MG63 (cell line): Measurements from ENCODE around the gene BBIP1. TPM values are rescaled to one million over a fixed set of nuclear protein-coding genes. Genes with fewer than 3 reads are reported as not detected.
A peak's percentile ranks its signal among the peaks of the same experiment; 100 is the strongest.
"Not testable (repeated sequence)": the region's sequence is repeated elsewhere in the genome, so short reads cannot be mapped to it uniquely, and the experiment has no call there.

Experiments used
- DNase-seq: peaks from one replicate; pipeline ENCODE4 v3.0.0-alpha.2; 2020
- H3K27me3 ChIP-seq: fragments of 250-450 bp; sonication (Bioruptor Pico); 2 replicates; pipeline ENCODE4 v1.5.1; 2020; ENCODE audit warnings: mild to moderate bottlenecking, moderate library complexity
- H3K36me3 ChIP-seq: fragments of 250-450 bp; sonication (Bioruptor Pico); 2 replicates; pipeline ENCODE4 v1.5.1; 2020; ENCODE audit warnings: mild to moderate bottlenecking, moderate library complexity
- H3K4me3 ChIP-seq: fragments of 250-450 bp; sonication (Bioruptor Pico); 2 replicates; pipeline ENCODE4 v1.5.1; 2020; ENCODE audit warnings: mild to moderate bottlenecking, moderate library complexity
- H3K9me3 ChIP-seq: fragments of 250-450 bp; sonication (Bioruptor Pico); 2 replicates; pipeline ENCODE4 v1.5.1; 2020; ENCODE audit warnings: mild to moderate bottlenecking, moderate library complexity
- total RNA-seq: library from RNA; depleted of rRNA; stranded (reverse); fragments of >200 nt; shearing (Covaris generic); gene quantifications from 2 replicates; pipeline ENCODE4 v1.2.3, GENCODE V29; 2014; ENCODE audit warnings: low replicate concordance

Gene BBIP1
- total RNA-seq, 1 experiment from 2014 or later, result 13.1 TPM

DNA sequence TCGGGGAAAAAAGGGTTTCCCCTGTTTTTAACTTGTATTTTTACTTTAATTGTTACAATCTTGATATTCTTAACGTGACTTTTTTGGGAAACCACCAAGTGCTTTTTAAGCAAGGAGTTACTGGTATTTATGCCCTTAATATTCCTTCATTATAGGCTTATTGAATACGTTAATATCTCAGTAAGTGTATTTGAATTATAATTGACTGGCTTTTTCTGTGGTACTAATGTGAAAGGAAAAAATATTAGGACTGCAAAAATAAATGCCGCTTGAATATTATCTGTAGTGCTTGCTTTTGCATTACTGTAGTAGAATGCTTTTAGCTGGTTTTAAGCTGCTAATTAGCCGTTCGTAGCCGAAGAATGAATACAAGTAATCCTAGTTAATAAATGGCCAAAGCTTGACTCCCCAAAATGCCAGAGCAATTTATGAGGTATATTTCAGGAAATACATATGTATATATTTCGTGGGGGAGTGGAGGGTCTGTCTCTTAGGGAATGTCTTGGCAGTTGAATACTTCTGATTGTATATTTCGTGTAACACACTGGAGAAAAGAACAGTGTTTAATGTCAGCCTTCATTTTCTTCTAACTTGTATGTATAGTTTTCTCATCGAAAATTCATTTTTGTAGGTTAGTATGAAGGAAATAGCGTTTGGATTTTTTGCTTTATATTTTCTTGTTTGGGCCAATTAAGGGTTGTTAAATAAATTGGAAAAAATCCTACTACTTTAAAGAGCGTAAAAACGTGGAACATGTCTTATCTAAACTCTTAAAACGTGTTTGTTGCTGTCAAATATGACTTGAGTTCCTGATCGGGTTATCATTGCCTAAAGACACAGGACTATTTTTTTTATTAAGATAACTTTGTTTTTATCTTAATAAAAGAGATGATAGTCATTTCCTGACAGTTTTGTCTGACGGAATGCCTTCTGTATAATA is 45.7 kb downstream of the BBIP1 start:
- no peaks in the 10 kb centered on the region for H3K9me3 ChIP-seq
- H3K4me3 ChIP-seq, result peak overlapping the region; percentile 82
- no peak for DNase-seq
- H3K27me3 ChIP-seq, result no peaks in the 10 kb centered on the region
- H3K36me3 ChIP-seq, result peaks cover 12% of the 10 kb centered on the region

DNA sequence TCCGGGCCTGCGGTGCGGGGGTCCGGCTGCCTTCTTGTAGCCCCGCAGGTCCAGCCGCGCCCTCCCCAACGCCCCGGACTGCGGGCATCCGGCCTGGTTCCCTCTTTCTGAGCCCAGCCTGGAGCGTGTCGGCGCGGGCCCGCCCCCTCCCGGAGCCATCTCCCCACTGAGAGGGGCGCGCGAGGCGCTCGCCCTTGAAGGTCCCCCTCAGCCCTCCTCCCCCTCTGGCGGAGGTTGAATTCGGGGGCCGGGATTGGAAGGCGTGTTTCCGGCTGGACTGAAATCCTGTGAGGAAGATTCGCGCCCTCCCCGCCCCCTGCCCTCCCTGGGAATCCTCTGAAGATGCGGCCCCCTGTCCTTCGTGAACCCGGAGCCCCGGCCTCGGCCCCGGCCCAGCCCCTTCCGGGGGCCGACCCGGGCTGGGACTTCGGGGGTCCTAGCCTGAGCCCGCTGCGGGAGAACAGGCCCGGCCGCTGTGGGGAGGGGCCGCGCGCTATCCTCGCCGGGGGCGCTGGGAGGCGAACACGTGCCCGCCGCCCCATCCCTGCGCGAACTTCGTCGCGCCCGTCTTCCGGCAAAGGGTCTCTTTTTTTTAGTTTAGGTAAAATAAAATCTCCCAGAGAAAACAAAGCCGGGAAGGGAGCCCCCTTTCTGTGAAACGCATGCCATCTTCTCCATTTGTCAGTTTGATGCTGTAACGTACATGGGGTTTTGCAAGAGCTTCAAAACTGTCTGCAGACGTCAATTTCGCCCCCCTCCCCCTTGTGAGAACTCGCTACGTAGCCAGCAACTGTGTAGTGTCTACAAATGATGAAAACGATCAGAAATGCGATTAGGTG is 46.6 kb downstream of the BBIP1 start:
- DNase-seq, result peak; percentile 79
- peak overlapping the region; percentile 82 for H3K4me3 ChIP-seq
- H3K27me3 ChIP-seq, result no peaks in the 10 kb centered on the region
- peaks cover 6% of the 10 kb centered on the region for H3K36me3 ChIP-seq
- no peaks in the 10 kb centered on the region for H3K9me3 ChIP-seq

- DNase-seq, result peak; percentile 99
- peaks cover 5% of the 10 kb centered on the region for H3K36me3 ChIP-seq
- no peaks in the 10 kb centered on the region for H3K27me3 ChIP-seq
- H3K9me3 ChIP-seq, result no peaks in the 10 kb centered on the region
- peak within 1 kb of the TSS; percentile 82 for H3K4me3 ChIP-seq
Measured at GRCh38 chr10:110871298-110872084, 47.5 kb downstream of the BBIP1 start, which contains the start of gene PDCD4. PDCD4 (plus strand) TSS chr10:110871928; CDS start chr10:110876028, 4,100 bp downstream.

GRCh38 chr10:110870823-110871297 is 48.1 kb downstream of the BBIP1 start:
- peak overlapping the region; percentile 82 for H3K4me3 ChIP-seq
- no peak for DNase-seq
- H3K9me3 ChIP-seq, result no peaks in the 10 kb centered on the region
- H3K36me3 ChIP-seq, result peaks cover under 1% of the 10 kb centered on the region; the same call in 1 of the 2 replicates
- H3K27me3 ChIP-seq, result no peaks in the 10 kb centered on the region

DNA sequence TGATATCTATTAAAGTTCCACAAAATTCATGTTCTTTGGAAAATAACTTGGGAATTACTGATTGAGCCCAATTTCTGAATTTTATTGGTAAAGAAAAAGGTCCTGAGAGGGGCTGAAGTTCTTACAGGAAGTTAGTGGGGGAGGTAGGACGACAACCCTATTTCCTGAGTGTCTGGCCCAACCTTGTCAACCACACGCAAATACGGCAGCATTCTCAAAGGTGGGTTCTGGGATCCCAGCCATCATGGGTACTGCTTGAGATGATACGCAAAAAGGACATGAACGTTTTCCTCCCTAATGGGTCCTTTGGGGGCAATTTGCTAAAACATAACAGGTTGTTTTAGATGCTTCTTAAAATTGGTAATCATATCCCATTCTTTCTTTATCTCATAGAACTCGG is 50.0 kb downstream of the BBIP1 start:
- H3K36me3 ChIP-seq, result no peaks in the 10 kb centered on the region
- no peak overlapping the region for H3K4me3 ChIP-seq
- no peak for DNase-seq
- no peaks in the 10 kb centered on the region for H3K27me3 ChIP-seq
- H3K9me3 ChIP-seq, result no peaks in the 10 kb centered on the region

DNA sequence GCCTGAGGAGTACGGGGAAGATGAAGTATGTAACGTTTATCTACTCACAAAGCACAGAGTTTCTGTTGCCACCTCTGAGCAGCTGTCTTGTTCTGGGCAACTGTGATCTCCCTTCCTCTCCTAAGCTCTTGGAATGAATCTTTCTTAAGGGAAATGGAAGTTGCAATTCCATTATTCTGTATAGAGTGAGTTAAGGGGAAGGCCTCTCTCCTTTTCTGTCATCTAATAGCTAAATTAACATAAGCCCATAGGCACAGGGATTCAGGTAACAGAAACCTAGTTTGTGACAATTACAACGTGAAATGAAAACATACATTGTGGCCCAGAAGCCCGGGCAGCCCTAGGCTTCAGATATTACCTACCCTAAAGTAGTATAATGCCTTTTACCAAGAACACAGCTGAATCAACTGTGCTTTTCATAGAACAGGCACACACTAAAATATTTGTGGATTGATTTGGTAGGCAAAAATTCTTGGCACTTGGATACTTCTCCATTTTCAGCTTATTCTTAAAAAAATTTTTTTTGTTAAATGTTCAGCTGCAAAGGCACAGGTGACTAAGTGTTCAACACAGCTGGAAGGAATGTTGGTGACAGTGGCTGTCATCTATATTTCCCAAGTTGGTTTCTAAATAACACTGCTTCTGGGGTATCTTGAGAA is 51.0 kb downstream of the BBIP1 start:
- Histone ChIP-seq H3K9me3 (no peaks in the 10 kb centered on the region), H3K4me3 (no peak overlapping the region), H3K27me3 (no peaks in the 10 kb centered on the region), H3K36me3 (no peaks in the 10 kb centered on the region)
- no peak for DNase-seq

DNA sequence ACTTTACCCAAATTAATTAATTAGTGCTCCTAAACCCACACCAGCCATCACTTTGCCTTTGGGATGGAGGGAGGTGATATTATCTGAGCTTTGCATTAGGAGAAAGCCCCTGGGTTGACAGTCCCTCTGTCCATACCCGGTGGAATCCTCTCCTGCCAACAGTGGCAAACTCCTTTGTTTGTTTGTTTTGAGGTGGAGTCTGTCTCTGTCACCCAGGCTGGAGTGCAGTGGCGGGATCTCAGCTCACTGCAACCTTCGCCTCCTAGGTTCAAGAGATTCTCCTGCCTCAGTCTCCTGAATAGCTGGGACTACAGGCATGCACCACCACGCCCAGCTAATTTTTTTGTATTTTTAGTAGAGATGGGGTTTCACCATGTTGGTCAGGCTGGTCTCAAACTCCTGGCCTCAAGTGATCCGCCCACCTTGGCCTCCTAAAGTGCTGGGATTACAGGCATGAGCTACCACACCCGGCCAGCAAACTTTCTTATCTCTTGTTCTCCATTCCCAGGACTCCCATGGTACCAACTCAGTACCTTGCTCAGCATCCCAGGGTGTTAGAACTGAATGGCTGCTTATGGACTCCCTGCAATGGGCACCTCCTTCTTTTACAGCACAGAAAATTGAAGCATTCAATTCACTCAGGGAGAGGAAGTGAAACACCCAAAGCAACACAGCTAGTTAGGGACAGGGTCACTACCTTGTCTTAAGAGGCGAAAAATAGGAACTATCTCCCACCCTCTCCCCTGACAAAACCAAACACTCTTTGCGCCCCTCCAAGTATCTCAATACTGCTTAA is 51.8 kb downstream of the BBIP1 start:
- H3K36me3 ChIP-seq, DNase-seq, H3K27me3 ChIP-seq, H3K9me3 ChIP-seq, H3K4me3 ChIP-seq: not testable (repeated sequence)

DNA sequence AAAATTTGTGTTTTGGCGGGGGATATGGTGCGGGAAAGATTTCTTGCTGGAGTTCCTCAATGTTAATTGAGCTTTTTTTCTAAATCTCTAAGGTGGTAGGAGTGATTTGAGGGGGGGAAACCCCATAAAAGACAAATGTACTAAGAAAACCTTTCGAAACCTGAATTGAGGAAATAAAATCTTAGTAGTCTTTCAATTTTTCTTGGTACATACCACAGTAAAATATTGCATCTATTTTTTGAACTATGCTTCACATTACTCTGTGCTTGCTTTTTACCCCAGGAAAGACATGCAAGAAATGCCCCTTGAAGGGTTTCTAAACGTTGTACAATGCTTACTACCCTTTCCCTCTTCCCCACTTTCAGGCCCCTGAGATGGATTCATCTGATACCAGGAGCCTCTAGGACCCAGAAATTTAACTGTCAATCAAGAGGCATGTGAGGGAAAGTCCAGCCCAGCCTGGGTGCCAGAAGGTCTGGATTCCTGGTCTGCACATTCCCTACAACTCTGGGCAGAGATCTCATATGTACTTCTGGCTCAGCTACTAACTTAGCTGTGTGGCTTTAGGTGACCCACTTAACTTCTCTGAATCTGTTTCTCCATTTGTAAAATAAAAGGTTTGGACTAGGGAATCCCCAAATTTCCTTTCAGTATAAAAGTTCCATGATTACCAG is 53.0 kb downstream of the BBIP1 start:
- H3K27me3 ChIP-seq, result no peaks in the 10 kb centered on the region
- no peaks in the 10 kb centered on the region for H3K9me3 ChIP-seq
- no peak overlapping the region for H3K4me3 ChIP-seq
- DNase-seq, result peak; percentile 38
- H3K36me3 ChIP-seq, result no peaks in the 10 kb centered on the region

DNA sequence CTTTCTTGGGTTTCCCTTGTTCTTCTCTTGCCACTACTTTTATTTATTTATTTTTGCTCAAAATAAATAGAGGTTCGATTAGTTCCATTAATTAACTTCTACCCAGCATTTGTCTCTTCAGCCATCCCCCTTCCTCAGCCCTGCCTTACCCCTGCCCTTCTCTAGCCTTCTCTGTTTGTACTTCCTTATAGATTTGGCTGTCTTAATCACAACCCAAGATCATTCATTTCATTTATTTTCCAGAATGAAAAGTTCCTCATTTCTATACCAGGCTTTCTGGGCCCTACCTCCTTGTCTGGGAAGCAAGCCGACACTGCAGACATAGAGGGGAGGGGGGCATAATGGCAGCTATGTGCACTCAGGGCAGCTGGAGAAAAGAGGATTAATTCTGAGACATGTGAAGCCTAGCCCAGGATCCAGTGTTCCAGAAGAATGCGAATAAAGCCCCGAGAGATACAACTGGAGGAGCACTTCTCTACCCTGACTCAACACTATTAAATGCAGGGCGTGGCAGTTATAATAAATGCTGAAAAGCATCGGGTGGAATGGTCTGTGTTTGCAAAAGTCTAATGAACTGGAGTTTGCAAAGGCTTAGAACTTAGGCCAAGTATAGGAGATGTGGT is 53.7 kb downstream of the BBIP1 start:
- Histone ChIP-seq H3K36me3 (no peaks in the 10 kb centered on the region), H3K4me3 (no peak overlapping the region), H3K9me3 (no peaks in the 10 kb centered on the region), H3K27me3 (no peaks in the 10 kb centered on the region)
- peak; percentile 66 for DNase-seq

DNA sequence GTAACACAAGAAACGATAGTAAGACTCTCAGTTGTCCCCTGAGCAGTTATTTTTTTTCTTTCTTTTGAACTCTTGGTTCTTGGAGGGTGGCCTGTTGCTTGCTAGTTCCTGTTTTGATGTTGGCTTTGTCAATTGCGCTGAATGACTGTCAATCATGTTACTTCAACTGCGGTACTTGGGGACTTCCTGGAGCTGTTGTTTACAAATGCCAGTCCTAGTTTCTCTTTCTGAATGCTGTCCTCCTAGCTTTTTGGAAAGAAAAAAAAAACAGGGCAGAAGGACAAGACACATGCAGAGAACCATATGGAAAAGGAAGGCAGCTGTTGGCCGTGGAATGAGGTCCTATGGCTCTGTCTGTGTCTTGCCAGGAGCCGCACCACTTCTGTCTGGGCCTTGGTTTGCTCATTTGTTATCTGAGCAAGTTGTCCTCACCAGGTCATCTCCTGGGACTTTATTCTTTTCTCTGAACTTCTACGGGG is 54.3 kb downstream of the BBIP1 start:
- Histone ChIP-seq H3K9me3 (no peaks in the 10 kb centered on the region), H3K4me3 (no peak overlapping the region), H3K27me3 (no peaks in the 10 kb centered on the region), H3K36me3 (no peaks in the 10 kb centered on the region)
- no peak for DNase-seq

DNA sequence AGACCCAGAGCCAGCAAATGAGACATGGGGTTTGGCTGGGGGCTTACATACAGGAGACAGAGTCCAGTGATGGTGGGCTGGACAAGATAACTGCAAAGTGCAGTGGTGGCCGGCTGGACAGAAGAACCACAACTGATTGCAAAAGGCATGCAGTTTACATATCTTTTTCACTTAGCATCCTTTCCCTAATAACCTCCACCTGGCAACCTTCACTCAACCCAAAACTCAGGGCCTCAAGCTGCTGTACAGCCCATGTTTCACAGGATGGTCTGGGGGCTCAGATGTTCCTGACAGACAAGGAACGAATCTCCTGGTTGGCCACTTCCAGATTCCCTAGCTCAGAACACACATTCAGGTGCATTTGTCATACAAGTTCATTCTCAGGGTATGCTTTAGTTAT is 55.0 kb downstream of the BBIP1 start:
- H3K36me3 ChIP-seq, result no peaks in the 10 kb centered on the region
- no peaks in the 10 kb centered on the region for H3K9me3 ChIP-seq
- H3K27me3 ChIP-seq, result no peaks in the 10 kb centered on the region
- no peak for DNase-seq
- H3K4me3 ChIP-seq, result no peak overlapping the region

DNA sequence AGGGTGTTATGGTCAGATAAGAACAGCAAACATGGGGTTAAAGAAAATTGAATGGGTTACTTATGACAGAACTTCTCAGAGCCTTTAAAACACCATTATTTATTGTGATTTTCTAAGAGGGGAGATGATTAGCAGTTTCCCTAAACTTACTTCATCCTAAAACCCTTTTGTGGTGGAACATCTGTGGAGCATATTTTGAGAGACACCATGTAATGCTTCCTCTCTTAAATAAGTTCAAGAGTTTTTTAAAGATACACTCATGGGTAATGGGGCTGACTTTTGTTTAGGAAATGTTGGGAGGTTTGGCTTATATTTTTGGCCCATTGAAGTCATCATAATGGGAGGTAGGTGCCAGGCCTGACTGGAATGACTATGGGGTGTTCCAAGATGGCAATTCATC is 55.6 kb downstream of the BBIP1 start:
- no peak overlapping the region for H3K4me3 ChIP-seq
- no peak for DNase-seq
- no peaks in the 10 kb centered on the region for H3K9me3 ChIP-seq
- no peaks in the 10 kb centered on the region for H3K36me3 ChIP-seq
- no peaks in the 10 kb centered on the region for H3K27me3 ChIP-seq

DNA sequence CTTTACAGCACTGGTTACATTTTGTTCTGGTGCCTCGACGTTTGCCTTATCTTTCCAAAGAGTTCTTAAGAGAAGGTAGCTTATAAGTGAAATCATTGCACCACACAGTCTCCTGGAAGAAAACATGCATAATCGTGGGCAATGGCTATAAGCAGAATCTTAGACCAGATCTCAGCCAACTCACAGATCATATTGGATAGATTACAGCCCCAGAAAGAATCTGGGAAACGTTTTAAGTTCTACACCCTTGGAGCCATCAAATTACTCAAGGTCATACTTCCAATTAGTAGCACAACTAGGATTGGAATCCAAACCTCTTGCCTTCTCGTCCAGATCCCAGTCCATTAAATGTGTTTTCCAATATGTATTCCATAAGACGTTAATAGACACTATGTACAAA is 56.0 kb downstream of the BBIP1 start:
- no peaks in the 10 kb centered on the region for H3K9me3 ChIP-seq
- H3K27me3 ChIP-seq, result no peaks in the 10 kb centered on the region

GRCh38 chr10:110861930-110862649 is 56.9 kb downstream of the BBIP1 start:
- no peaks in the 10 kb centered on the region for H3K27me3 ChIP-seq
- no peaks in the 10 kb centered on the region for H3K9me3 ChIP-seq
- DNase-seq, result no peak
- no peak overlapping the region for H3K4me3 ChIP-seq
- no peaks in the 10 kb centered on the region for H3K36me3 ChIP-seq

More for the DNA sequence above, 56.0 kb downstream of the BBIP1 start:
- DNase-seq, result no peak
- Histone ChIP-seq H3K36me3 (no peaks in the 10 kb centered on the region), H3K4me3 (no peak overlapping the region)
